Neural cell (in vitro differentiated cells): ENCODE measurements around the gene ATP13A2. TPM values are rescaled to one million over a fixed set of nuclear protein-coding genes. Genes with fewer than 3 reads are reported as not detected.

Source experiments
- H2AFZ ChIP-seq: fragments of 200-600, 300-800 bp; sonication (generic), shearing (Covaris generic); 2 replicates; pipeline ENCODE4 v1.6.0; 2014; ENCODE audit warnings: low read depth, mild to moderate bottlenecking, antibody characterized with exemption, low read length, moderate library complexity
- H3F3A ChIP-seq: fragments of 200-600 bp; shearing (Covaris generic); 2 replicates; pipeline ENCODE4 v1.6.1; 2016; ENCODE audit warnings: mild to moderate bottlenecking, moderate library complexity, mixed read lengths, antibody characterized with exemption, low read length; ENCODE audit not compliant: insufficient read depth, poor library complexity, severe bottlenecking
- H3K27ac ChIP-seq: fragments of 200-600, 300-800 bp; sonication (generic), shearing (Covaris generic); 2 replicates; pipeline ENCODE4 v1.5.1; 2014; ENCODE audit warnings: mild to moderate bottlenecking, low read length, moderate library complexity
- H3K27me3 ChIP-seq: fragments of 300-800, 200-600 bp; sonication (generic), shearing (Covaris generic); 2 replicates; pipeline ENCODE4 v1.6.0; 2014; ENCODE audit warnings: mild to moderate bottlenecking, low read depth, low read length, moderate library complexity; ENCODE audit not compliant: insufficient read depth
- H3K36me3 ChIP-seq: fragments of 300-800, 200-600 bp; sonication (generic), shearing (Covaris generic); 2 replicates; pipeline ENCODE4 v1.5.1; 2014; ENCODE audit warnings: mild to moderate bottlenecking, antibody characterized with exemption, low read length, moderate library complexity; ENCODE audit not compliant: insufficient read depth
- H3K4me2 ChIP-seq: fragments of 300-800, 200-600 bp; sonication (generic), shearing (Covaris generic); 2 replicates; pipeline ENCODE4 v1.6.0; 2014; ENCODE audit warnings: mild to moderate bottlenecking, low read length
- H3K4me3 ChIP-seq: fragments of 300-800, 200-600 bp; sonication (generic), shearing (Covaris generic); 2 replicates; pipeline ENCODE4 v1.5.1; 2014; ENCODE audit warnings: mild to moderate bottlenecking, low read length, moderate library complexity
- H3K79me2 ChIP-seq: fragments of 200-600 bp; shearing (Covaris generic); replicated peaks from 2 replicates; pipeline ENCODE4 v1.6.0; 2014; ENCODE audit warnings: mild to moderate bottlenecking, low read length, moderate library complexity; ENCODE audit not compliant: insufficient read depth
- H3K9ac ChIP-seq: fragments of 300-800, 200-600 bp; sonication (generic), shearing (Covaris generic); 2 replicates; pipeline ENCODE4 v1.6.1; 2016; ENCODE audit warnings: mild to moderate bottlenecking, low read length, mixed read lengths
- H3K9me2 ChIP-seq: fragments of 200-600 bp; shearing (Covaris generic); 2 replicates; pipeline ENCODE4 v1.6.1; 2016; ENCODE audit warnings: mild to moderate bottlenecking, low read length, mixed read lengths; ENCODE audit not compliant: insufficient read depth
- H3K9me3 ChIP-seq: fragments of 200-600, 300-800 bp; sonication (generic), shearing (Covaris generic); 2 replicates; pipeline ENCODE4 v1.6.1; 2016; ENCODE audit warnings: mild to moderate bottlenecking, mixed run types, low read length, moderate library complexity, mixed read lengths
- H4K20me1 ChIP-seq: fragments of 200-600 bp; shearing (Covaris generic); 2 replicates; pipeline ENCODE4 v1.6.1; 2016; ENCODE audit warnings: mild to moderate bottlenecking, mixed run types; ENCODE audit not compliant: insufficient read depth
- EP300 ChIP-seq: fragments of 450-650 bp; conservative IDR thresholded peaks from 2 replicates; pipeline ENCODE4 v1.6.1; 2014; ENCODE audit warnings: antibody characterized with exemption, mild to moderate bottlenecking, moderate library complexity; ENCODE audit not compliant: poor library complexity, severe bottlenecking
- EZH2 ChIP-seq: fragments of 200-600, 300-800 bp; shearing (Covaris generic), sonication (generic); IDR thresholded peaks from 2 replicates; pipeline ENCODE4 v1.6.1; 2014; ENCODE audit warnings: antibody characterized with exemption, low read length, borderline replicate concordance, mild to moderate bottlenecking; ENCODE audit not compliant: insufficient read depth, poor library complexity, severe bottlenecking
- MXI1 ChIP-seq: fragments of 450-650 bp; conservative IDR thresholded peaks from 2 replicates; pipeline ENCODE4 v1.6.1; 2014; ENCODE audit warnings: antibody characterized with exemption, mild to moderate bottlenecking; ENCODE audit not compliant: poor library complexity, severe bottlenecking
- POLR2AphosphoS5 ChIP-seq: IDR thresholded peaks from 2 replicates; pipeline ENCODE4 v1.6.1; 2012
- RAD21 ChIP-seq: fragments of 450-650 bp; conservative IDR thresholded peaks from 2 replicates; pipeline ENCODE4 v1.6.1; 2014; ENCODE audit warnings: antibody characterized with exemption, mild to moderate bottlenecking, moderate library complexity
- SMC3 ChIP-seq: fragments of 450-650 bp; conservative IDR thresholded peaks from 2 replicates; pipeline ENCODE4 v1.6.1; 2014; ENCODE audit warnings: antibody characterized with exemption, mild to moderate bottlenecking, moderate library complexity; ENCODE audit not compliant: poor library complexity
- TAF1 ChIP-seq: IDR thresholded peaks from 2 replicates; pipeline ENCODE4 v1.6.1; 2012; ENCODE audit warnings: low read depth
- polyA plus RNA-seq: library from polyadenylated mRNA; depleted of rRNA; stranded (reverse); fragments of >200 nt; gene quantifications from 2 replicates; pipeline ENCODE4 v1.2.3, GENCODE V29; 2014
- TF ChIP-seq, protein P1 (sequence below): fragments of 450-650 bp; IDR thresholded peaks from 2 replicates; pipeline ENCODE4 v1.5.1; 2014; ENCODE audit warnings: antibody characterized with exemption, mild to moderate bottlenecking, moderate library complexity; ENCODE audit not compliant: poor library complexity, severe bottlenecking
- TF ChIP-seq, protein P2 (sequence below): IDR thresholded peaks from 2 replicates; pipeline ENCODE4 v1.6.1; 2012; ENCODE audit warnings: borderline replicate concordance

ATP13A2 gene
- polyA plus RNA-seq, 1 donor from 2014 or later = 43.3 TPM

DNA sequence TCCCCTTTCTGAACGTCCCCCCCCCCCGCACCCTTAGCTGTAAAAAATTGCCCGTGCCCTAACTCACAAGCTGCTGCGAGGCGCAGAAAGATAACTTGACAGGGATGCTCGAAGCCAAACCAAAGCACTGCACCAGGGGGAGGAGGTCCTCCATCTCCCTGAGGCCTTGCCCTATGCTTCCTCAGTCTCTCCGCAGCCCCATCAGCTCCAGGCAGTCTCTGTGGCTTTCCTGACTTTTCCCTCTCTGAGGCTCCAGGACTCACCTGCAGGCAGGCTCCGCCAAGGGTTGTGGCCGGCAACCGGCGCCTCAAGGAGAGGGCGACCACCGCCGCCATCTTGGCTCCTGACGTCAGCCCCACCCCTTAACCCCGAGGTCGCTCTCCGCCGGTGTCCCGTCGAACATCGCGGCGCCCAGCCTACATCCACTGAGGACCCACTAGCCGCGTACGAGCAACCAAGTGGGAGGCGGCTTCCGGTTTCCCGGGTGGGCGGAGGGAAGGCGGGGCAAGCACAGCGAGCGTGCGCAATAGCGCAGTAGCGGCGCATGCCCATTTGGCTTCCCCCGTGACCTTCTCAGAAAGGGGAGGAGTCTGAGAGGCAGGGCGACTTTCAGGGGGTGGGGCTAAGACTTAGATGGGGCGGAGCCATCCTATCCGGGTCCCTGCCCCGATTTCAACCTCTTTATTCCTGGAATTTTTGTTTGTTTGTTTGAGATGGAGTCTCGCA lies 42.1 kb upstream of the ATP13A2 start, which contains the start of gene SDHB:
SDHB (minus strand) TSS at position 348 of the 726 bp plus-strand sequence; CDS start at position 335, 13 bp downstream.
- Histone ChIP-seq H4K20me1 (no peaks in the 10 kb centered on the region), H3K27me3 (no peaks in the 10 kb centered on the region), H3K79me2 (peaks cover 24% of the 10 kb centered on the region), H3K36me3 (no peaks in the 10 kb centered on the region), H3K9ac (peak within 1 kb of the TSS; percentile 80), H3K4me3 (peak within 1 kb of the TSS; percentile 71), H3K9me3 (no peaks in the 10 kb centered on the region), H3K4me2 (peak within 1 kb of the TSS; percentile 54), H3F3A (no peaks in the 10 kb centered on the region), H3K9me2 (no peaks in the 10 kb centered on the region), H2AFZ (peak within 1 kb of the TSS; percentile 61), H3K27ac (peak within 1 kb of the TSS; percentile 82)
- TF ChIP-seq, protein P1, sequence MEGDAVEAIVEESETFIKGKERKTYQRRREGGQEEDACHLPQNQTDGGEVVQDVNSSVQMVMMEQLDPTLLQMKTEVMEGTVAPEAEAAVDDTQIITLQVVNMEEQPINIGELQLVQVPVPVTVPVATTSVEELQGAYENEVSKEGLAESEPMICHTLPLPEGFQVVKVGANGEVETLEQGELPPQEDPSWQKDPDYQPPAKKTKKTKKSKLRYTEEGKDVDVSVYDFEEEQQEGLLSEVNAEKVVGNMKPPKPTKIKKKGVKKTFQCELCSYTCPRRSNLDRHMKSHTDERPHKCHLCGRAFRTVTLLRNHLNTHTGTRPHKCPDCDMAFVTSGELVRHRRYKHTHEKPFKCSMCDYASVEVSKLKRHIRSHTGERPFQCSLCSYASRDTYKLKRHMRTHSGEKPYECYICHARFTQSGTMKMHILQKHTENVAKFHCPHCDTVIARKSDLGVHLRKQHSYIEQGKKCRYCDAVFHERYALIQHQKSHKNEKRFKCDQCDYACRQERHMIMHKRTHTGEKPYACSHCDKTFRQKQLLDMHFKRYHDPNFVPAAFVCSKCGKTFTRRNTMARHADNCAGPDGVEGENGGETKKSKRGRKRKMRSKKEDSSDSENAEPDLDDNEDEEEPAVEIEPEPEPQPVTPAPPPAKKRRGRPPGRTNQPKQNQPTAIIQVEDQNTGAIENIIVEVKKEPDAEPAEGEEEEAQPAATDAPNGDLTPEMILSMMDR = peak; percentile 25
- TF ChIP-seq TAF1 = peak; percentile 72
- peak; percentile 15 for TF ChIP-seq RAD21
- TF ChIP-seq MXI1 = peak; percentile 88
- peak; percentile 97 for TF ChIP-seq POLR2AphosphoS5
- TF ChIP-seq, protein P2, sequence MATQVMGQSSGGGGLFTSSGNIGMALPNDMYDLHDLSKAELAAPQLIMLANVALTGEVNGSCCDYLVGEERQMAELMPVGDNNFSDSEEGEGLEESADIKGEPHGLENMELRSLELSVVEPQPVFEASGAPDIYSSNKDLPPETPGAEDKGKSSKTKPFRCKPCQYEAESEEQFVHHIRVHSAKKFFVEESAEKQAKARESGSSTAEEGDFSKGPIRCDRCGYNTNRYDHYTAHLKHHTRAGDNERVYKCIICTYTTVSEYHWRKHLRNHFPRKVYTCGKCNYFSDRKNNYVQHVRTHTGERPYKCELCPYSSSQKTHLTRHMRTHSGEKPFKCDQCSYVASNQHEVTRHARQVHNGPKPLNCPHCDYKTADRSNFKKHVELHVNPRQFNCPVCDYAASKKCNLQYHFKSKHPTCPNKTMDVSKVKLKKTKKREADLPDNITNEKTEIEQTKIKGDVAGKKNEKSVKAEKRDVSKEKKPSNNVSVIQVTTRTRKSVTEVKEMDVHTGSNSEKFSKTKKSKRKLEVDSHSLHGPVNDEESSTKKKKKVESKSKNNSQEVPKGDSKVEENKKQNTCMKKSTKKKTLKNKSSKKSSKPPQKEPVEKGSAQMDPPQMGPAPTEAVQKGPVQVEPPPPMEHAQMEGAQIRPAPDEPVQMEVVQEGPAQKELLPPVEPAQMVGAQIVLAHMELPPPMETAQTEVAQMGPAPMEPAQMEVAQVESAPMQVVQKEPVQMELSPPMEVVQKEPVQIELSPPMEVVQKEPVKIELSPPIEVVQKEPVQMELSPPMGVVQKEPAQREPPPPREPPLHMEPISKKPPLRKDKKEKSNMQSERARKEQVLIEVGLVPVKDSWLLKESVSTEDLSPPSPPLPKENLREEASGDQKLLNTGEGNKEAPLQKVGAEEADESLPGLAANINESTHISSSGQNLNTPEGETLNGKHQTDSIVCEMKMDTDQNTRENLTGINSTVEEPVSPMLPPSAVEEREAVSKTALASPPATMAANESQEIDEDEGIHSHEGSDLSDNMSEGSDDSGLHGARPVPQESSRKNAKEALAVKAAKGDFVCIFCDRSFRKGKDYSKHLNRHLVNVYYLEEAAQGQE = peak; percentile 75
- TF ChIP-seq SMC3 = peak; percentile 47
- TF ChIP-seq EP300 = peak; percentile 51
- TF ChIP-seq EZH2 = no peak

DNA sequence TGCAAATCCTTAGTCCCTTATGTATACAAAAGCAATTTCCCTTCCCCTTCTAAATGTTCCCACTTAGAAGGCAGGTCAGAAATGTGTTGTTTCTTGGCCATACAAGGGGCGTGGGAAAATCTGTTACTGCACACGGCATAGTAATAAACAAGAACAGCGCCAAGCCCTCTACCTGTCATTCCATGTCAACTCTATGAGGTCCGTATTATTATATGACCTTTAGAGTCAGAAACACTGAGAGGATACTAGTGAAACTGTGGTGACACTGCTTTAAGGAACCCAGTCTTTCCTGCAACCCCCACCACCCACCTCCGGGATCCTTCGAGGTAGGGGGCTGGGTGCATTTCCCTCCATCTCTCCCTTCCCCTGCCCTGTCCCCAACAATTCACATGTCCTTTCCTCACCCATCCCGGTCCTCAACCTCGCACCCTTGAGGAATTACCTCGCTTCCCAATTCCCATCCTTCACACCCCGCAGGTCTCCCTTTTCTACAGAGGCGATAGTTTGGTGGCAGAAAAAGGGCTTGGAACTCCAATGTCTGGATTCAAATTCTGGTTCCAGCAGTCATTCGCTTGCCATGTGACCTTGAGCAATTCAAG lies 41.5 kb upstream of the ATP13A2 start:
- no peaks in the 10 kb centered on the region for H3K27me3 ChIP-seq
- H3K4me2 ChIP-seq = peak overlapping the region; percentile 54
- H3K9me3 ChIP-seq = no peaks in the 10 kb centered on the region
- H3K36me3 ChIP-seq = no peaks in the 10 kb centered on the region
- H2AFZ ChIP-seq = peak overlapping the region; percentile 61
- TF ChIP-seq SMC3 = no peak
- TF ChIP-seq, protein P1 = no peak
- no peak for TF ChIP-seq EZH2
- no peak for TF ChIP-seq POLR2AphosphoS5
- TF ChIP-seq TAF1 = no peak
- no peak for TF ChIP-seq RAD21
- H3K79me2 ChIP-seq = peaks cover 24% of the 10 kb centered on the region
- peak overlapping the region; percentile 71 for H3K4me3 ChIP-seq
- no peaks in the 10 kb centered on the region for H4K20me1 ChIP-seq
- no peaks in the 10 kb centered on the region for H3K9me2 ChIP-seq
- H3K9ac ChIP-seq = peak overlapping the region; percentile 80
- H3F3A ChIP-seq = no peaks in the 10 kb centered on the region
- H3K27ac ChIP-seq = peak overlapping the region; percentile 82
